ENCODE results near the gene TTC28.
"Not testable (repeated sequence)": the region's sequence is repeated elsewhere in the genome, so short reads cannot be mapped to it uniquely, and the experiment has no call there.

Gene TTC28

GRCh38 chr22:28505416-28506149 is 174.1 kb downstream of the TTC28 start:
- in situ Hi-C loops (cut with HindIII; ENCODE audit: low sequenced_read_pairs), result no loop called here

GRCh38 chr22:28500006-28500405 is 179.6 kb downstream of the TTC28 start:
- in situ Hi-C loops (cut with HindIII; ENCODE audit: low sequenced_read_pairs), result no loop called here

- in situ Hi-C loops (cut with HindIII; ENCODE audit: low sequenced_read_pairs), result no loop called here
These were observed 181.6 kb downstream of the TTC28 start for GRCh38 chr22:28498044-28498443.

GRCh38 chr22:28497188-28497587 is 182.5 kb downstream of the TTC28 start:
- in situ Hi-C loops (cut with HindIII; ENCODE audit: low sequenced_read_pairs), result no loop called here

- in situ Hi-C loops (cut with HindIII; ENCODE audit: low sequenced_read_pairs), result not testable (repeated sequence)
These were observed 188.4 kb downstream of the TTC28 start for GRCh38 chr22:28491289-28491688.

GRCh38 chr22:28488825-28489224 is 190.8 kb downstream of the TTC28 start:
- in situ Hi-C loops (cut with HindIII; ENCODE audit: low sequenced_read_pairs), result no loop called here

GRCh38 chr22:28484662-28485061 is 195.0 kb downstream of the TTC28 start:
- in situ Hi-C loops (cut with HindIII; ENCODE audit: low sequenced_read_pairs), result no loop called here

GRCh38 chr22:28481725-28482124 is 197.9 kb downstream of the TTC28 start:
- in situ Hi-C loops (cut with HindIII; ENCODE audit: low sequenced_read_pairs), result no loop called here

GRCh38 chr22:28480000-28480715 is 199.5 kb downstream of the TTC28 start:
- in situ Hi-C loops (cut with HindIII; ENCODE audit: low sequenced_read_pairs), result no loop called here

GRCh38 chr22:28478564-28478963 is 201.1 kb downstream of the TTC28 start:
- in situ Hi-C loops (cut with HindIII; ENCODE audit: low sequenced_read_pairs), result no loop called here

GRCh38 chr22:28477556-28477955 is 202.1 kb downstream of the TTC28 start:
- in situ Hi-C loops (cut with HindIII; ENCODE audit: low sequenced_read_pairs), result no loop called here

GRCh38 chr22:28474330-28474729 is 205.3 kb downstream of the TTC28 start:
- in situ Hi-C loops (cut with HindIII; ENCODE audit: low sequenced_read_pairs), result no loop called here

GRCh38 chr22:28473258-28473657 is 206.4 kb downstream of the TTC28 start:
- in situ Hi-C loops (cut with HindIII; ENCODE audit: low sequenced_read_pairs), result no loop called here

GRCh38 chr22:28467055-28467454 is 212.6 kb downstream of the TTC28 start:
- in situ Hi-C loops (cut with HindIII; ENCODE audit: low sequenced_read_pairs), result not testable (repeated sequence)

- in situ Hi-C loops (cut with HindIII; ENCODE audit: low sequenced_read_pairs), result no loop called here
These were observed 213.2 kb downstream of the TTC28 start for GRCh38 chr22:28466399-28466798.

GRCh38 chr22:28465841-28466240 is 213.8 kb downstream of the TTC28 start:
- in situ Hi-C loops (cut with HindIII; ENCODE audit: low sequenced_read_pairs), result no loop called here

- in situ Hi-C loops (cut with HindIII; ENCODE audit: low sequenced_read_pairs), result no loop called here
These were observed 215.5 kb downstream of the TTC28 start for GRCh38 chr22:28464127-28464526.

- in situ Hi-C loops (cut with HindIII; ENCODE audit: low sequenced_read_pairs), result not testable (repeated sequence)
These were observed 216.2 kb downstream of the TTC28 start for GRCh38 chr22:28463408-28463807.

- in situ Hi-C loops (cut with HindIII; ENCODE audit: low sequenced_read_pairs), result no loop called here
These were observed 216.7 kb downstream of the TTC28 start for GRCh38 chr22:28462901-28463300.

GRCh38 chr22:28462041-28462440 is 217.6 kb downstream of the TTC28 start:
- in situ Hi-C loops (cut with HindIII; ENCODE audit: low sequenced_read_pairs), result no loop called here

- in situ Hi-C loops (cut with HindIII; ENCODE audit: low sequenced_read_pairs), result no loop called here
These were observed 225.1 kb downstream of the TTC28 start for GRCh38 chr22:28454431-28455064.

GRCh38 chr22:28450109-28450508 is 229.5 kb downstream of the TTC28 start:
- in situ Hi-C loops (cut with HindIII; ENCODE audit: low sequenced_read_pairs), result no loop called here
